GM21390 (cell line): Measurements from ENCODE around the gene DTHD1.
A peak's percentile ranks its signal among the peaks of the same experiment; 100 is the strongest.

Experiments used
- ATAC-seq: cut with Tn5 transposase; IDR thresholded peaks from one replicate; pipeline ENCODE4 v1.9.1; 2021; ENCODE audit not compliant: unreplicated experiment

Gene DTHD1

DNA sequence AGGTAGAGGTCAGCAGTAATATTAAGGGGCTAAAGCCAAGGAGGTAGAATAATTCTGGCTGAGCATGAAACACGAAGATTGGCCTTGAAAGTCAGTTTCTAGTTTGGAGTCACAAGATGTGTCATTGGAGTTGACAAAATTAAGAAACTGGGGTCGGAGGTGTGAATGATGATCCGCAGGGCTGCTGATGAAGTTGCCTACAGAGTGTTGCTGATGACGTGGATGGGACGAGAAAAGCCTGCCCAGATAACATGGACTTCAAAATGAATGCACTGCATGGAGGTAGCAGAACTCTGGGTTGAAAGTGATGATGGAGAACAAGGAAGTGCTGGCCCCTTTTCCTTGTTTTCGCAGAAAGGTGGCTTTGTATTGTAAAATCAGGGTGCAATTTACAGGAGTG lies 60.5 kb downstream of the DTHD1 start:
- no peak for ATAC-seq

DNA sequence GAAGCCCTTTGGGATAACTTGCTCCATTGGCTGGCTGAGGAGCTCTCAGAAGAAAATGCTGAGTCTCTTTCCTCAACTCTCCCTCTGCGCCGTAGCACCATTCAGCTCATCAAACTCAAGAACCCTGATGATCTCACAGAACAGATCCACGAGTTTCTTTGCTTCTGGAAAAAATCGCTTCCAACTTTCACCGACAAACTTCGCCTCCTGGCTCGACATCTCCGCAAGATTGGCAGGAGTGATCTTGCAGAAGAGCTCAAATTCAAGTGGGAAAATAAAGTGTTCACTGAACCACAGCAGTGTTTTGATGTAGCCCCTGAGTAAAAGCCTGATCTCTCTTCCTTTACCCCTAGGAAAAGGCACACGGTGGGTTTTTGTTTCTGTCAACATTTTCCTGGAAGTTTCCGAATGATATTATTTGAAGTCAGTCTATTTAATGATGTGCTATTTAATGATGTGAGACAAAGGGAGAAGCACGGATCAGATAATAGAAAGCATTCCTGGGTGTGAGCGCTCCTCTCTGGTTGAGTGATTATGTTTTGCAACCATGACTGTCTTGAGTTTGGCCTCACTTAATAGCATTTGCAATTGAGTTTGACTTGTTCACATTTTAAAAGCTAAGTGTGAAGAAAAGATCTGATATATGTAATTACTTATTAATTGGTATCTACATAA lies 62.2 kb downstream of the DTHD1 start:
- ATAC-seq: no peak

DNA sequence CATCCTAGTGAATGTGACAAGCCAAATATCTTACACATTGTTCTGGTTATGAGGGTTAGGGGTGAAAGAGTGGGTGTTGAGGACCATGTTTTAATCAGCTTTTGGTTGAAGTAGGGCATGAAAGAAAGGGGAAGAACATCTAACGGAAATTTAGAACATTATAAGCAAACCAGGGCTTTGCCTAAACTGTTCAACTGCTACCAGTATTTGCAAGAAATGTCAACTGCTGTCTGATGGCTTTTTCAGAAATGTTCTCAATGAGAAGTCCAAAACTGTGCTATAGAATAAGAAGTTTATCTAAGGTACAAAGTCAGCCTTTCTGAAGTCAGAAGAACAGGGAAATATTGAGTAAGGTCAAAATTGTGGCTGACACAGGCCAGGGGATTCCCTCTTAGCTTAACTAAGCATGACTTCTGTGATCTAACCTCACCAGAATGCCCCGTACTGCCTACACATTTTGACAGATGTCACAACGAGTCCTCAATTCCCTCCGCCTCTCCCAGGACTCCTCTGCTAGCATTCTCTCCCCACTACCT lies 67.1 kb downstream of the DTHD1 start:
- ATAC-seq: peak; percentile 78

DNA sequence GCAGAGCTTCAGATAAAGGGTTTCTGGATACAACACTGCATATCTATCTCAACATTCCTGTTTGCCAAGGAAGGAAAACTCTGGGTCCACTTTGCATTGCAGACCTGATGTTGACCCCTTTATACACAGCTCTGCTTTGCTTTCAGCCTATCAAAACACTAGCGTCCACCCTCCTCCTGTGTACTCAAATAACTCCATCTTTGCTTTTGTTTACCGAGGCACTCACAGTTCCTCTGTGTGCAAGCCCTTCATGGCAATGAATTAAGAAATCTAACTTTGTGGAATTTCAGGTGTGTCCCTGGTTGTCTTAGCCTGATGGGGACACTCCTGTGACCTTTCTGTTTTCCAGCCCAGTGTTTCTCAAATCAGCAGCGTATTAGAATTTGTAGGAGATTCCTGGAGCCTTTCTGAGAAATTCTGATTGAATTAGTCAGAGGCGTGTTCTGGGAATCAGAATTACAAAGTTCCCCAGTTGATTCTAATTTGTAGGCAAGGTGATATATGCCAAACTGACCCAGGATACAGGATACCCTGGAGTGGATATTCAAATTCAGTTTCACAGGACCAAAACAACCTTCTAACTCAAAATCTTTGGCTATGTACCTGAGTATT lies 68.6 kb downstream of the DTHD1 start:
- ATAC-seq: no peak

DNA sequence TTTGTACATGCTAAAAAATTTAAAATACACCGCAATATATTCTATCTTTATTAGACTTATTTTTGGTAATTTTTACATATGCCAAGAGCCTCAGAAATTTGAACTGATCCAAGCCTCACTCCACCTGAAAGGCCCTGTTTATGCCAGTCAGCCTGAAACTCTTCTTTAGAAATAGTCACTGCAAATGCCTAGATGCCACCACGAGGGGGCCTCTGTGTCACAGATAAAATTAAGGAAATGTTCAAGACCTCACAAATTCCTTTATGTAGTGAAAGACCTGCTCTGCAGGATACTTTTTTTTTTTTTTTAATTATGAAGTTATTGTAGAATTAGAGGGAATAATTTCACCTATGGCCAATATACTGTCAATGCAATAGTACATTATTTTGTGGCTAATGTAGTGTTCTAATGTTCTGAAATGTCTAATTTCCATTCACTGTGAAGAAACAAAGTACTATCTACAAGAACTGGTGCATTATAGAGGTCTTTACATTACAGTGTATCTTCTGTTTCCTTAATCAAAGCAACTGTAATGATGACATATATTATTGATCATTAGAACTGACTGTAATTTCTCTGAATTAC lies 69.8 kb downstream of the DTHD1 start:
- ATAC-seq: peak; percentile 58

DNA sequence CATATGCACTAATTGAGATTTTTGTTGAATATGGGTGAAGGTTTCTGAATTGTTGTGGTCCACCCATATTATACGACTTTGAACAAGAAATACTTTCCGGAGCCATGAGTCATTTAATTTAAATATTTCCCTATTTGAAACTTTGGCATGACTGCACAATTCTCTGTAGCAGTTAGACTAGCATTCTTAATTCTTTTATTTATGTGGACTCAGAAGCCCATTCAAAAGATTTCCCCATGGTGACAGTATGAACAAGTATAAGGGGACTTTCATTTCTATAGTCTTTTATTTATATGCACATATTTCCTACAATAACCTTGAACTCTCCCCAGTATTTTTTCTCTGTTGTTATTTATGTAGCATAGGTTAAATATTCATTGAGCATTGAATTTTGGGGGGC lies 72.6 kb downstream of the DTHD1 start:
- no peak for ATAC-seq

DNA sequence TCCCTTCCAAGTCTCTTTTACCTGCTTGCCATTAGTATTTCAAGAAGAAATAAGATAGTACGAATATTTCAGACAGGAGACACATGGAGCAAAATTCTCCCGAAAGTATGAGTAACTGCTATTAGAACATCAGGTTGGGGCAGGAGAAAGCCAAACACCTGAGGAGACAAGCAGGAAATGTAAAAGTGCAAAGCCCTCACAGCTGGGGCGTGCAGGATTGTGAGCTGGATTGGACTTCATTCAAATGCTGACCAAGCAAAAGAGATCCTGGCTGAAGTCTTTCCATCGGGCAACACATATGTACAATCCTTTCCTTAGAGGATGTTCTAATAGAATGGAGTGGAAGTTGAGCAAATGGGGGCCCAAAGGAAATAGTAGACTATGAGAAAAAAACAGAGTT lies 76.8 kb downstream of the DTHD1 start:
- ATAC-seq: no peak

DNA sequence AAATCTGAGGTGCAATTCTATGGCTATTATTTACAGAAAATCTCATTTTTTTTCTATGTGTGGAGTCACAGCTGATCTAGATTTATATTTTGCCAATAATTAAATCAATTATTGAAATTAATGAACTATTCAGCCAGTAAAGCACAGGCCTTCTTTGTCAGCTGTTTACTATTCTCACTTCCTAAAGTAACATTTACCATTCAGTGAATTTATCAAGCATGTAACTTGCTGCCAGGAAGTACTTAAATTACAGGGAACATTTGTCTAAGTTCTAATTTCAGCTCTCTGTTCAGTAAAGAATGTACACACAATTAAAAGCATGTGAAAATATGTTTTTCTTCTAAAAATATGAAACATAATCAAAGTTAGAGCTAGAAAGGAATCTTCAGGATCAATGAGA lies 79.3 kb downstream of the DTHD1 start:
- ATAC-seq: no peak

DNA sequence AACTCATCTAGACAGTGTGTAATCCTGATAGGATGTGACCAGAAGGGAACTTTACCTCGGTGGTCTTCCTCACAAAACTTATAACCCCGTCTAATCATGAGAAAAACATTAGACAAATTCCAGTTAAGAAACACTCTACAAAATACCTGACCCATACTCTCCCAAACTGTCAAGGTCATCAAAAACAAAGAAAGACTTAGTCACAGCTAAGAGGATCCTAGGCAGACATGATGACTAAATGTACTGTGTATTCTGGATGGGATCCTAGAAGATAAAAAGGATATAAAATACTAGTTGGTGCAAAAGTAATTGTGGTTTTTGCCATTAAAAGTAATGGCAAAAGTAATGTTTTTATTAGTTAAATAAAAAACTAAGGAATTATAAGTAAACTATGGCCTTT lies 81.6 kb downstream of the DTHD1 start:
- ATAC-seq: no peak

DNA sequence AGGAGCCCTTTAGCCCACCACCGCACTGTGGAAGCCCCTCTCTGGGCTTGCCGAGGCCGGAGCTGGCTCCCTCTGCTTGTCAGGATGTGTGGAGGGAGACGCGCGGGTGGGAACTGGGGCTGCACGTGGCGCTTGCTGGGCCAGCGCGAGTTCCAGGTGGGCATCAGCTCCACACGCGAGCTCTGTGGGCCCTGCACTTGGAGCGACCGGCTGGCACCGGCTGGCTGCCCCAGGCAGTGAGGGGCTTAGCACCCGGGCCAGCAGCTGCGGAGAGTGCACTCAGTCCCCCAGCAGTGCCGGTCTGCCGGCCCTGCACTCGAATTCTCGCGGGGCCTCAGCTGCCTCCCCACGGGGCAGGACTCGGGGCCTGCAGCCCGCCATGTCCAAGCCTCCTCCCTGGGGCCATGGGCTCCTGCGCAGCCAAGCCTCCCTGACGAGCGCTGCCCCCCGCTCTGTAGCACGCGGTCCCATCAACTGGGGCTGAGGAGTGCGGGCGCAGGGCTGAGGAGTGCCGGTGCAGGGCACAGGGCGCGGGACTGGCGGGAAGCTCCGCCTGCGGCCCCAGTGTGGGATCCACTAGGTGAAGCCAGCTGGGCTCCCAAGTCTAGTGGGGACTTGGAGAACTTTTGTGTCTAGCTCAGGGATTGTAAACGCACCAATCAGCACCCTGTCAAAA lies 93.6 kb downstream of the DTHD1 start:
- no peak for ATAC-seq

DNA sequence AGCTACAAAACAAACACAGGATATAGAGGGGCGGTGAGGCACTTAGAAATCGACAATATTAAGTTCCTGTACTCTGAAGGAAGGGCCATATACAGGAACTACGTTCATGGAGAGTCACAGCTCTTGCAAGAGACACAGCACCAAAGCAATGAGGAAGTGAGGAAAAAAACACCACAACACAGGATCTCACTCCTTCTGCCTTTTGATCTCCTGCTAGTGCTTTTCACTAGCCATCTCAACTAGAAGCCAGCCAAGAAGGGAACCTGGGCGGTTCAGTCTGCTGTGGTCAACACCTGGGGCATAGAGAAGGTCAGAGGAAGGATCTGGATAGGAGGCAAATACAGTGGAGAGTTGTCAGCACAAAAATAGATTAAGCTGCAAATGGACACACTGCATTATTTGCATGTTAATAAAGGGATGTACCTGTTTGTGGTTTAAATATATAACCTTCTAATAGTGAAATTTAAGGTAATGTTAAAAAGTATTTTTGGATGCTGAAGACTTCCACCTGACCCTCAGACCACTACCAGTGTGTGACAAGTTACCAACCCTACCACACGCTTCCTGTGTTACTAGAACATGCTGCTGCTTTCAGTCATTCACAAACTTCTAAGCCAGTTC lies 104.6 kb downstream of the DTHD1 start:
- ATAC-seq: peak; percentile 88

DNA sequence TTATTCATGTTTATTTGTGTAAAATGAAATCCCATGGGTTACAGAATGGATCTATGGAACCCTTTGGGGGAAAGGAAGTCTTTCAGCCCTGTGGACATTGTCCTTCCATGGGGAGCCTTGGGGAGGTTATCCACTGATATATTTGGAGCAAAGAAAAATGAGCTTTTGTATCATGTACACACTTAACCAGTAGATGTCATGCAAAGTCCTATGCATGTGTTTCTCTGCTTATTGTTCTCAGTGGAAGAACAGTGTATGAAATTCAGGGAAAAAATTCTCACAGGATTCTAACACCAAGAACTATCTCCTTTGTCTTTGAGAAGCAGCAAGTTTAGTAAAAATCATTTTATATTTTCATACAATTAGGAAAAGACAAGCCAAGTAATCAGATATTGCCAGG lies 105.3 kb downstream of the DTHD1 start:
- no peak for ATAC-seq

DNA sequence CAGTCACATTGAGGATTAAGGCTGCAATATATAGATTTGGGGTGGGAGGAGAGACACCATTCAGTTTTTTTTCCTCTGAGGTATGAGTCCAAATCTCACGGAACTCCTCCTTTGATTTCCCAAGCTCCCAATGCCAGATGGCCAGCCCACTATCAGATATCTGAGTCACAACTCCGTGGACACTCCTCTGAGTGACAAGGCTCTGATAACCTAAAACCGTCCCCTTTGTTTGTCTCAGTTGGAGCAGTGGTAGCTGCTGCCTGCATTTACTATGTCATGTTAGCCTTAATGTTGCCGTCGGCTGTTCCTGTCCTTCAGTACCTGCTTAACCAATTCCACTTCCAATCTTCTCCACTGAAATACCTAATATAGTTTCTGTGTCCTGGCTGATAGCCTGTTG lies 107.3 kb downstream of the DTHD1 start:
- ATAC-seq: no peak

DNA sequence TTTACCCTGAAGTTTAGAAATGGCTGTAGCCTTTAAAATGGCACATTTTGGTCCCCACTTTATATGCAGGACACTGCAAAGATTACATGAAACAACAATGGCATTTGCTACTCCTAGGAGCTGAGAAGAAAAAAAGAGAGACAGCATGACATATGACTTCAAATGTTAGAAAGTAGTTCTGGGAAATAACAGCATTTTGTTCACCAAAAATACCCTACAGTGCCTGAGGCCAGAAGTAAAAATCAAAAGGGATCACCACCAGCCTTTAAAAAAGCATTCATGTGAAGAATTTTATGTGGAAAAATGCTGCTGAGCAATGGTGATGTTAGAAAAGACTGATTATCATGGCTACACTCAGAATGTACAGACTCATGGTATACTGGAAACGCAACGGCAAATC lies 110.0 kb downstream of the DTHD1 start:
- no peak for ATAC-seq

DNA sequence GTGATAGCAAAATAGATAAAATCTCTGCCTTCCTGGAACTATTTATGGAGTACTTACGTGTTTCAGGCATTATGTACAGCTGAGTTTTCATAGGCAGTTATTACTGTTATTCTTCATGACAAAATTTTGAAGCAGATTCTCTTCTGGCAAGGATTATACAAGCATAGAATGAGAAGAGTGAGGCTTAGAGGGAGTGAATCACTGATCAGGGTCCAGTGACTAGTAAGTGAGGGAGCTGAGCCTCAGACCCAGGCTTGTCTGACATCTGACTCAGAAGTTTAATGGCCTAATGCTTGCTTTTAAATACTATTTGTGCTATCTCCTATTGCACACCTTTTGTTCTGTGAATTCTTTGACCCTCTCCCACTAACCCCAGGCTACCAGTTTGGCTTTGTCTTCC lies 110.6 kb downstream of the DTHD1 start:
- no peak for ATAC-seq

DNA sequence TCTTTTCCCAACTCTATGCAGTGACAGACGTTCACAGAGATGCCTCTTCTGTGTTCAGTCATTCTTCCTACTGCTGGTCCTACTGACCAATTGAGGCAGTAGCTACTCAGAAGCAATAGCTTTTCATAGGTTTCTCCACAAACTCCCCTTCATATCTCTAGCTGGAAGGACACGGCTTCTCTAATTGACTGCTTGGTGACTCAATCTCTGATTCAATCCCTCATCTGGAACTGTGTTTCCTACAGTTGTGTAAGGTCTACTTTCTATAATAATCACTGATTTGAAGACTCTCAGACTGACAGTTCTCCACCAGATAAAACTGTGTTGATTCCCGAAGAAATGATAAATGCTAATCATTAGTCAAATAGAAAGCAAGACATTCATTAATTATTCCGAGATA lies 111.5 kb downstream of the DTHD1 start:
- ATAC-seq: no peak
